HepG2 (cell line): Measurements from ENCODE around the gene ATAD3C. TPM values are rescaled to one million over a fixed set of nuclear protein-coding genes. Genes with fewer than 3 reads are reported as not detected.
A peak's percentile ranks its signal among the peaks of the same experiment; 100 is the strongest.

Experiments
- FOXA1 ChIP-seq, 2 experiments: fragments of 450-650 bp in 1 of 2; sonication (generic) in 1 of 2; formaldehyde crosslinking in 1 of 2; IDR thresholded peaks; 2 replicates each; pipeline versions ENCODE4 v1.4.0 to v1.6.1; 2016 to 2020; ENCODE audit warnings: missing genetic modification reagents in 1 of 2
- HNF4A ChIP-seq: sonication (generic); formaldehyde crosslinking; IDR thresholded peaks from 2 replicates; pipeline ENCODE4 v1.4.0; 2020; ENCODE audit warnings: missing genetic modification reagents
- MIER2 ChIP-seq: IDR thresholded peaks from 2 replicates; pipeline ENCODE4 v1.6.1; 2016; ENCODE audit warnings: missing biosample characterization, missing genetic modification reagents
- MTF1 ChIP-seq: sonication (generic); formaldehyde crosslinking; IDR thresholded peaks from 2 replicates; pipeline ENCODE4 v1.5.0; 2020; ENCODE audit warnings: missing genetic modification reagents
- PRDM10 ChIP-seq: sonication (generic); formaldehyde crosslinking; IDR thresholded peaks from 2 replicates; pipeline ENCODE4 v1.4.0; 2020; ENCODE audit warnings: low read depth, missing genetic modification reagents
- RAD51 ChIP-seq: fragments of 450-650 bp; IDR thresholded peaks from 2 replicates; pipeline ENCODE4 v1.6.1; 2016; ENCODE audit warnings: borderline replicate concordance
- REST ChIP-seq, 2 experiments: IDR thresholded peaks; 2 replicates each; pipeline ENCODE4 v1.6.1; 2011 to 2012; ENCODE audit warnings: low read length in 2 of 2, borderline replicate concordance in 1 of 2, low read depth in 1 of 2, mild to moderate bottlenecking in 1 of 2, moderate library complexity in 1 of 2
- SP1 ChIP-seq, 2 experiments: fragments of 450-650 bp in 1 of 2; sonication (generic) in 1 of 2; formaldehyde crosslinking in 1 of 2; IDR thresholded peaks; 2 replicates each; pipeline versions ENCODE4 v1.4.0 to v1.6.1; 2016 to 2020; ENCODE audit warnings: missing genetic modification reagents in 1 of 2
- SP5 ChIP-seq: IDR thresholded peaks from 2 replicates; pipeline ENCODE4 v1.6.1; 2016; ENCODE audit warnings: low read depth, borderline replicate concordance
- UBTF ChIP-seq: sonication (generic); formaldehyde crosslinking; IDR thresholded peaks from 2 replicates; pipeline ENCODE4 v1.4.0; 2020; ENCODE audit warnings: mild to moderate bottlenecking, missing genetic modification reagents
- ZNF331 ChIP-seq: sonication (generic); formaldehyde crosslinking; IDR thresholded peaks from 2 replicates; pipeline ENCODE4 v1.4.0; 2020; ENCODE audit warnings: missing genetic modification reagents
- ZNF33B ChIP-seq: sonication (generic); formaldehyde crosslinking; IDR thresholded peaks from 2 replicates; pipeline ENCODE4 v1.5.1; 2020; ENCODE audit warnings: mild to moderate bottlenecking, missing genetic modification reagents
- ZSCAN12 ChIP-seq: sonication (generic); formaldehyde crosslinking; IDR thresholded peaks from 2 replicates; pipeline ENCODE4 v1.9.0; 2021; ENCODE audit warnings: mild to moderate bottlenecking, missing genetic modification reagents
- ZSCAN25 ChIP-seq: sonication (generic); formaldehyde crosslinking; IDR thresholded peaks from 2 replicates; pipeline ENCODE4 v1.8.0; 2022; ENCODE audit warnings: mild to moderate bottlenecking, missing genetic modification reagents
- polyA plus RNA-seq, 8 experiments: library from polyadenylated mRNA; depleted of rRNA in 3 of 8; stranded (reverse) in 7 of 8; unstranded in 1 of 8; fragments of >200 nt; fragmentation: Illumina TruSeq in 4 of 8; extraction: Trizol in 4 of 8; gene quantifications; 2 replicates each; pipeline versions ENCODE4 v1.2.1 to v1.2.3, GENCODE V29; 2011 to 2016; ENCODE audit warnings: low read depth in 4 of 8, missing spikeins in 1 of 8, mixed read lengths in 1 of 8; ENCODE audit not compliant: insufficient read depth in 1 of 8
- total RNA-seq, 5 experiments: library from RNA; depleted of rRNA; stranded (reverse); fragments of >200 nt; fragmentation: Illumina TruSeq; extraction: Trizol; gene quantifications; 2 replicates each; pipeline ENCODE4 v1.2.3, GENCODE V29; 2016; ENCODE audit warnings: low read depth in 1 of 5
- TF ChIP-seq, protein P1 (sequence below): IDR thresholded peaks from 2 replicates; pipeline ENCODE4 v1.6.1; 2016; ENCODE audit warnings: low read depth
- TF ChIP-seq, protein P2 (sequence below): sonication (generic); IDR thresholded peaks from 2 replicates; pipeline ENCODE4 v1.6.1; 2016; ENCODE audit warnings: low read depth, borderline replicate concordance

ATAD3C gene
- total and polyA plus RNA-seq, 2 of the 13 experiments (the other 11 are each of a cell fraction or from before 2014, with no cell fraction given), result 2.4 to 3.2 TPM

DNA sequence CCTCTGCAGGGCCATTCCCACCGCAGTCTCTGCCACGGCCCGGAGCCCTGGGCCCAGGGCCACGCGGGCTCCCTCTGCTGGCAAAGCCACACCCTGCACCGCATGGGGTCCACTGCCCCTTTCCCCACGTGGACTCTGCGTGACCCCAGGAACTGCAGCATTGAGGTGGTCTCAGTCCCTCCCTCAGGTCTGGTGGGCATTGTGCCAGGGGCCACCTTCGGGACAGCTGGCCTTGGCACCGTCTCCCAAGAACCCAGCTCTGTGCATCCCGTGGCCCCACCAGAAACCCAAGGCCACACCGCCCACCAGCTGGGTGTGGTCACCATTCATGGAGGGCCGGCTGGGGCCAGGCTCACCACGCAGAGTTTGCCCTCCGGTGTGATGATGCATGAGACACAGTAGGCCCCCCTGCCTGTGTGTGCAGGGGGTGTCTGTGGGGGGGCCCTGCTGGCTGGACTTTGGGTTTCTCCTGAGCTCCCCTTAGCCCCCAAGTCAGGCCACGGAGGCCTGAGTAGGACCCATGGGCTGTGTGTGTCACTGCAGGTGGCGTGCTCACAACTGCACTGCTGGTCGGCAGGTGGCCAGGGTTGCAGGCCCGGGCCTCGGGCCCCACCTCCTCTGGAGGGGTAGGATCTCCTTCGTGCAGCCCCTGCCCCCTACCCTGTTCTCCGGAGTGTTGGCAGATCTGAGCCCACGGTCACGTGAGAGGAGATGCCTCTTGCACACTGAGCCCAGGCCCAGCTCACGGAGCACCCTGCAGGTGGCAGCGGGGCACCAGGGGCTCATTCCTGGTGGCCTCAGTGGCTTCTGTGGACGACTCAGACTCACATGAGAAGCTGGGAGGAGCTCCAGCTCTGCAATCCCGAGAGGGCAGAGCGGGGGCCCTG is 8.2 kb upstream of the ATAD3C start (continued):
- TF ChIP-seq PRDM10 (CRISPR knock-in tag), result no peak
- TF ChIP-seq RAD51, result no peak
- no peak; the same call in 1 of the 2 replicates for TF ChIP-seq ZNF331
- TF ChIP-seq ZSCAN12 (CRISPR knock-in tag), result no peak
- peak; percentile 82 for TF ChIP-seq ZSCAN25 (CRISPR knock-in tag)
- TF ChIP-seq, protein P1, sequence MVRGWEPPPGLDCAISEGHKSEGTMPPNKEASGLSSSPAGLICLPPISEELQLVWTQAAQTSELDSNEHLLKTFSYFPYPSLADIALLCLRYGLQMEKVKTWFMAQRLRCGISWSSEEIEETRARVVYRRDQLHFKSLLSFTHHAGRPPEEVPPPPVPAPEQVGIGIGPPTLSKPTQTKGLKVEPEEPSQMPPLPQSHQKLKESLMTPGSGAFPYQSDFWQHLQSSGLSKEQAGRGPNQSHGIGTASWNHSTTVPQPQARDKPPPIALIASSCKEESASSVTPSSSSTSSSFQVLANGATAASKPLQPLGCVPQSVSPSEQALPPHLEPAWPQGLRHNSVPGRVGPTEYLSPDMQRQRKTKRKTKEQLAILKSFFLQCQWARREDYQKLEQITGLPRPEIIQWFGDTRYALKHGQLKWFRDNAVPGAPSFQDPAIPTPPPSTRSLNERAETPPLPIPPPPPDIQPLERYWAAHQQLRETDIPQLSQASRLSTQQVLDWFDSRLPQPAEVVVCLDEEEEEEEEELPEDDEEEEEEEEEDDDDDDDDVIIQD (CRISPR knock-in tag), result no peak
- TF ChIP-seq SP5 (CRISPR knock-in tag), result 0 out of 2 replicates have a peak, but pooled peaks have one; percentile 8
- no peak for TF ChIP-seq MIER2 (CRISPR knock-in tag)
- TF ChIP-seq, protein P2, sequence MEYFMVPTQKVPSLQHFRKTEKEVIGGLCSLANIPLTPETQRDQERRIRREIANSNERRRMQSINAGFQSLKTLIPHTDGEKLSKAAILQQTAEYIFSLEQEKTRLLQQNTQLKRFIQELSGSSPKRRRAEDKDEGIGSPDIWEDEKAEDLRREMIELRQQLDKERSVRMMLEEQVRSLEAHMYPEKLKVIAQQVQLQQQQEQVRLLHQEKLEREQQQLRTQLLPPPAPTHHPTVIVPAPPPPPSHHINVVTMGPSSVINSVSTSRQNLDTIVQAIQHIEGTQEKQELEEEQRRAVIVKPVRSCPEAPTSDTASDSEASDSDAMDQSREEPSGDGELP, result peak; percentile 67; the same call in 1 of the 2 replicates
- TF ChIP-seq HNF4A (CRISPR knock-in tag), result peak; percentile 58
- no peak for TF ChIP-seq REST (IDR thresholded peaks at IDR 0.05; ENCODE audit: borderline replicate concordance in 1 of 2, low read depth in 1 of 2, low read length in 2 of 2)
- no peak for TF ChIP-seq MTF1 (CRISPR knock-in tag)
- TF ChIP-seq ZNF33B (CRISPR knock-in tag), result no peak
- no peak for TF ChIP-seq SP1 (IDR thresholded peaks at IDR 0.05)
- TF ChIP-seq SP1 (CRISPR knock-in tag; IDR thresholded peaks at IDR 0.05), result peak; percentile 21; the same call in 1 of the 2 replicates
- TF ChIP-seq UBTF (CRISPR knock-in tag), result peak; percentile 68
- no peak for TF ChIP-seq FOXA1 (IDR thresholded peaks at IDR 0.05)
- 0 out of 2 replicates have a peak, but pooled peaks have one; percentile 28 for TF ChIP-seq FOXA1 (CRISPR knock-in tag; IDR thresholded peaks at IDR 0.05)
